ENCODE results near the gene AGO4. TPM values are rescaled to one million over a fixed set of nuclear protein-coding genes. Genes with fewer than 3 reads are reported as not detected.

AGO4 gene
- total and polyA plus RNA-seq, 2 of the 8 experiments (the other 6 are each of a cell fraction or from before 2014, with no cell fraction given): 5.5 to 7.7 TPM

GRCh38 chr1:35850716-35851115 lies 42.9 kb downstream of the AGO4 start:
- Histone ChIP-seq H2BK5ac (ENCODE audit: low read depth, low read length) (no peak overlapping the region), H3K36me3 (ENCODE audit: control insufficient read depth in 2 of 4, insufficient read depth in 4 of 4, low read length in 3 of 4) (peaks cover 0 to 5% (median 3%) of the 10 kb centered on the region in 4 experiments; a peak in 4 of 8 replicates), H2AK5ac (ENCODE audit: low read depth, low read length) (no peak overlapping the region), H4K91ac (replicated peaks; ENCODE audit: insufficient read length, low read length) (no peak overlapping the region), H2AFZ (ENCODE audit: low read length) (no peak overlapping the region), H3K79me1 (ENCODE audit: low read depth, low read length) (no peaks in the 10 kb centered on the region), H3K23me2 (ENCODE audit: low read depth, low read length) (no peaks in the 10 kb centered on the region), H2BK20ac (ENCODE audit: low read length) (no peak overlapping the region), H3K4ac (replicated peaks; ENCODE audit: insufficient read length, low read depth, low read length) (no peak overlapping the region), H2BK12ac (ENCODE audit: low read depth, low read length) (no peak overlapping the region), H3K4me1 (replicated peaks in 1 of 4; ENCODE audit: control insufficient read depth in 3 of 4, insufficient read depth in 4 of 4, low read length in 3 of 4) (peaks cover 1 to 4% (median 4%) of the 10 kb centered on the region in 4 experiments; a peak in 2 of 7 replicates), H3K18ac (ENCODE audit: extremely low read depth, low read length) (no peak overlapping the region), H4K5ac (ENCODE audit: insufficient read length, low read depth, low read length) (no peak overlapping the region), H3K56ac (replicated peaks; ENCODE audit: insufficient read length, low read depth, low read length) (no peak overlapping the region), H3K27ac (ENCODE audit: low read depth, low read length) (no peak overlapping the region), H4K20me1 (replicated peaks in 1 of 2; ENCODE audit: control insufficient read depth in 1 of 2, insufficient read depth in 2 of 2, low read length in 2 of 2) (no peaks in the 10 kb centered on the region), H3K4me3 (ENCODE audit: extremely low read depth in 1 of 4, insufficient read depth in 2 of 4, low read depth in 3 of 4, low read length in 4 of 4) (no peak overlapping the region), H2BK120ac (replicated peaks; ENCODE audit: low read depth, low read length) (no peak overlapping the region), H3K4me2 (ENCODE audit: insufficient read depth in 1 of 2, low read depth in 2 of 2, low read length in 2 of 2) (no peak overlapping the region), H3K9me3 (ENCODE audit: insufficient read depth in 2 of 2, low read depth in 1 of 2, low read length in 1 of 2) (no peaks in the 10 kb centered on the region), H3K79me2 (ENCODE audit: control insufficient read depth in 1 of 2, insufficient read depth in 2 of 2, low read length in 2 of 2) (no peaks in the 10 kb centered on the region), H3K14ac (ENCODE audit: insufficient read length) (no peak overlapping the region), H2BK15ac (ENCODE audit: low read length) (no peak overlapping the region), H3K9ac (replicated peaks in 1 of 4; ENCODE audit: extremely low read depth in 1 of 4, low read depth in 3 of 4, low read length in 3 of 4) (no peak overlapping the region), H4K8ac (ENCODE audit: extremely low read depth, insufficient read depth, low read length) (no peak overlapping the region), H3K27me3 (replicated peaks in 1 of 4; ENCODE audit: control insufficient read depth in 3 of 4, extremely low read depth in 1 of 4, insufficient read depth in 3 of 4, low read length in 3 of 4) (no peaks in the 10 kb centered on the region), H3K23ac (ENCODE audit: insufficient read length) (no peak overlapping the region)
- CTCF ChIA-PET (ENCODE audit: partially characterized antibody): interaction anchor here (0.6 to 2.0 kb wide), 3 partner anchors 11 to 124 kb away, joined by 3 to 8 read pairs (median 3); no protein-coding TSS in a partner anchor
- TF ChIP-seq EZH2 (IDR thresholded peaks at IDR 0.05; ENCODE audit: low read depth, low read length, severe bottlenecking) (no peak), KDM1A (IDR thresholded peaks at IDR 0.05; ENCODE audit: borderline replicate concordance, low read length) (no peak), POU5F1 (IDR thresholded peaks at IDR 0.05; ENCODE audit: low read depth, low read length) (no peak), JUND (IDR thresholded peaks at IDR 0.05; ENCODE audit: low read length) (no peak), MAX (IDR thresholded peaks at IDR 0.05) (no peak), BACH1 (IDR thresholded peaks at IDR 0.05; ENCODE audit: low read length) (no peak), NANOG (IDR thresholded peaks at IDR 0.05; ENCODE audit: insufficient read depth, low read depth, low read length, poor library complexity, severe bottlenecking) (no peak)
- DNase-seq (ENCODE audit: low read depth in 1 of 2, low spot score in 2 of 2) (no peak), FAIRE-seq (no peak)
- 86% methylated on average over 5 of the region's 5 CpGs; no CpG with 5 or more reads in 1 of the 2 experiments for WGBS, 2 experiments (ENCODE audit: extremely low coverage in 1 of 2, insufficient coverage in 1 of 2, insufficient read length in 1 of 2, insufficient replicate concordance in 2 of 2, low coverage in 1 of 2, low lambda C conversion rate in 2 of 2, missing lambda C conversion rate in 1 of 2)
- POLR2A ChIA-PET (ENCODE audit: partially characterized antibody): no interaction called here

All from H1 (cell line).